Measurements from ENCODE around the gene VWF. TPM values are rescaled to one million over a fixed set of nuclear protein-coding genes. Genes with fewer than 3 reads are reported as not detected.

The VWF gene
- total and polyA plus RNA-seq, 10 of the 15 experiments (the other 5 are each of a cell fraction or from before 2014, with no cell fraction given): 0.08 to 0.23 TPM; not detected in 8

DNA sequence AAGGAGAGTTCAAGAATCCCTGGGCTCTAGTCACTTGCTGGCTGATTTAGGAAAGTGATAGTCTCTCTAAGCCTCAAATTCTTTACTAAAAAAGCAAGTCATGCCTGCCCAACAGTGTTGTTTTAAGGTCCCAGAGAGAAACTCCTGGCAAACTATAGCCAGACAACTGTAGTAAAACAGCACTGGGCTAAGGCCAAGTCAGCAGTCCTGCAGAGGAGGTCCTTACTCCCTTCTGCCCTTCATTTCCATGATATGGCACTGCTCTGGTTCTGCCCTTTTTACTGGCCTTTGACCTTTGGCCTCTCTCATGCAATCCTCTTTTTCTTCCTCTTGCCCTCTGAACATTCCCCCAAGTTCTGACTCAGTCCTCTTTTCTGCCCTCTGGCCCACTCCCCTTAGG lies 74.9 kb downstream of the VWF start:
- no peaks in the 10 kb centered on the region for H3K9me3 ChIP-seq (replicated peaks; ENCODE audit: control insufficient read depth, insufficient read depth, low read length)
- no peaks in the 10 kb centered on the region for H3K36me3 ChIP-seq (ENCODE audit: control insufficient read depth in 2 of 2, insufficient read depth in 2 of 2, low read length in 1 of 2)
- H3K4me1 ChIP-seq (ENCODE audit: control insufficient read depth, insufficient read depth, low read length): no peaks in the 10 kb centered on the region
- SMC1A ChIA-PET (ENCODE audit: uncharacterized antibody, unreplicated experiment): no interaction called here
- ATAC-seq (no peak), FAIRE-seq (no peak), DNase-seq (ENCODE audit: low read depth, low spot score) (no peak)
- intact Hi-C loops (cut with micrococcal nuclease; ENCODE audit: unreplicated experiment): no loop called here
- no peaks in the 10 kb centered on the region for H4K20me1 ChIP-seq (ENCODE audit: control insufficient read depth, insufficient read depth)
- POLR2A ChIA-PET: interaction anchor here (0.6 kb wide), 1 partner anchor 1777 kb away, joined by 9 read pairs; no protein-coding TSS in a partner anchor
- in situ Hi-C loops (cut with MboI): no loop called here
- BruUV-seq (replicated peaks): no TSS peak
- CTCF ChIA-PET: no interaction called here
- H3K79me2 ChIP-seq (ENCODE audit: control insufficient read depth, insufficient read depth, low read length): no peaks in the 10 kb centered on the region
- RAD21 ChIA-PET (ENCODE audit: unreplicated experiment): no interaction called here
- H2AFZ ChIP-seq (ENCODE audit: control insufficient read depth, low read depth, low read length): no peak overlapping the region
- H3K9ac ChIP-seq (ENCODE audit: control insufficient read depth, insufficient read depth, low read length): no peak overlapping the region
- peaks cover 0 to 4% of the 10 kb centered on the region in 2 experiments; a peak in 2 of 4 replicates for H3K27me3 ChIP-seq (replicated peaks in 1 of 2; ENCODE audit: control insufficient read depth in 2 of 2, insufficient read depth in 2 of 2, low read length in 1 of 2)
- TF ChIP-seq PAX5 (IDR thresholded peaks at IDR 0.05; ENCODE audit: borderline replicate concordance, low read depth, low read length) (no peak), SP1 (IDR thresholded peaks at IDR 0.05; ENCODE audit: low read depth, low read length) (no peak), TCF3 (IDR thresholded peaks at IDR 0.05; ENCODE audit: borderline replicate concordance, insufficient read depth, low read depth, low read length) (no peak), ZNF217 (IDR thresholded peaks at IDR 0.05) (no peak), RB1 (IDR thresholded peaks at IDR 0.05; ENCODE audit: borderline replicate concordance) (no peak), MYC (IDR thresholded peaks at IDR 0.05; ENCODE audit: insufficient read depth, insufficient read length, insufficient replicate concordance, low read length, severe bottlenecking) (no peak), NR2C1 (IDR thresholded peaks at IDR 0.05) (no peak), ZNF207 (IDR thresholded peaks at IDR 0.05; ENCODE audit: borderline replicate concordance) (no peak), STAT3 (IDR thresholded peaks at IDR 0.05; ENCODE audit: low read depth, low read length) (no peak), EED (IDR thresholded peaks at IDR 0.05; ENCODE audit: low read depth) (no peak)
- TF ChIP-seq, protein P1, sequence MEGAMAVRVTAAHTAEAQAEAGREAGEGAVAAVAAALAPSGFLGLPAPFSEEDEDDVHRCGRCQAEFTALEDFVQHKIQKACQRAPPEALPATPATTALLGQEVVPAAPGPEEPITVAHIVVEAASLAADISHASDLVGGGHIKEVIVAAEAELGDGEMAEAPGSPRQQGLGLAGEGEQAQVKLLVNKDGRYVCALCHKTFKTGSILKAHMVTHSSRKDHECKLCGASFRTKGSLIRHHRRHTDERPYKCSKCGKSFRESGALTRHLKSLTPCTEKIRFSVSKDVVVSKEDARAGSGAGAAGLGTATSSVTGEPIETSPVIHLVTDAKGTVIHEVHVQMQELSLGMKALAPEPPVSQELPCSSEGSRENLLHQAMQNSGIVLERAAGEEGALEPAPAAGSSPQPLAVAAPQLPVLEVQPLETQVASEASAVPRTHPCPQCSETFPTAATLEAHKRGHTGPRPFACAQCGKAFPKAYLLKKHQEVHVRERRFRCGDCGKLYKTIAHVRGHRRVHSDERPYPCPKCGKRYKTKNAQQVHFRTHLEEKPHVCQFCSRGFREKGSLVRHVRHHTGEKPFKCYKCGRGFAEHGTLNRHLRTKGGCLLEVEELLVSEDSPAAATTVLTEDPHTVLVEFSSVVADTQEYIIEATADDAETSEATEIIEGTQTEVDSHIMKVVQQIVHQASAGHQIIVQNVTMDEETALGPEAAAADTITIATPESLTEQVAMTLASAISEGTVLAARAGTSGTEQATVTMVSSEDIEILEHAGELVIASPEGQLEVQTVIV (IDR thresholded peaks at IDR 0.05; ENCODE audit: borderline replicate concordance, partially characterized antibody): no peak
- TF ChIP-seq, protein P2, sequence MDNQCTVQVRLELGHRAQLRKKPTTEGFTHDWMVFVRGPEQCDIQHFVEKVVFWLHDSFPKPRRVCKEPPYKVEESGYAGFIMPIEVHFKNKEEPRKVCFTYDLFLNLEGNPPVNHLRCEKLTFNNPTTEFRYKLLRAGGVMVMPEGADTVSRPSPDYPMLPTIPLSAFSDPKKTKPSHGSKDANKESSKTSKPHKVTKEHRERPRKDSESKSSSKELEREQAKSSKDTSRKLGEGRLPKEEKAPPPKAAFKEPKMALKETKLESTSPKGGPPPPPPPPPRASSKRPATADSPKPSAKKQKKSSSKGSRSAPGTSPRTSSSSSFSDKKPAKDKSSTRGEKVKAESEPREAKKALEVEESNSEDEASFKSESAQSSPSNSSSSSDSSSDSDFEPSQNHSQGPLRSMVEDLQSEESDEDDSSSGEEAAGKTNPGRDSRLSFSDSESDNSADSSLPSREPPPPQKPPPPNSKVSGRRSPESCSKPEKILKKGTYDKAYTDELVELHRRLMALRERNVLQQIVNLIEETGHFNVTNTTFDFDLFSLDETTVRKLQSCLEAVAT (IDR thresholded peaks at IDR 0.05): no peak
- TF ChIP-seq, protein P3, sequence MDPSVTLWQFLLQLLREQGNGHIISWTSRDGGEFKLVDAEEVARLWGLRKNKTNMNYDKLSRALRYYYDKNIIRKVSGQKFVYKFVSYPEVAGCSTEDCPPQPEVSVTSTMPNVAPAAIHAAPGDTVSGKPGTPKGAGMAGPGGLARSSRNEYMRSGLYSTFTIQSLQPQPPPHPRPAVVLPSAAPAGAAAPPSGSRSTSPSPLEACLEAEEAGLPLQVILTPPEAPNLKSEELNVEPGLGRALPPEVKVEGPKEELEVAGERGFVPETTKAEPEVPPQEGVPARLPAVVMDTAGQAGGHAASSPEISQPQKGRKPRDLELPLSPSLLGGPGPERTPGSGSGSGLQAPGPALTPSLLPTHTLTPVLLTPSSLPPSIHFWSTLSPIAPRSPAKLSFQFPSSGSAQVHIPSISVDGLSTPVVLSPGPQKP (IDR thresholded peaks at IDR 0.05; ENCODE audit: low read depth, low read length): no peak
- H3K4me3 ChIP-seq: no peak overlapping the region
- no peak overlapping the region for H3K4me2 ChIP-seq (ENCODE audit: control insufficient read depth, insufficient read depth)
- no peak overlapping the region for H3K27ac ChIP-seq (ENCODE audit: control insufficient read depth, insufficient read depth)
